MM.1S (cell line): Measurements from ENCODE around the gene APCDD1L.

Source experiments
- CTCF ChIP-seq: fragments of 300-600 bp; sonication (generic); IDR thresholded peaks from 2 replicates; pipeline ENCODE4 v1.5.1; 2016; ENCODE audit warnings: antibody characterized with exemption, low read length, mixed read lengths
- EZH2 ChIP-seq: fragments of 300-600 bp; sonication (generic); optimal IDR thresholded peaks from 2 replicates; pipeline ENCODE3; 2017; ENCODE audit warnings: low read depth, mild to moderate bottlenecking, antibody characterized with exemption, low read length, mixed read lengths
- EZH2phosphoT487 ChIP-seq: fragments of 300-600 bp; sonication (generic); IDR thresholded peaks from 2 replicates; pipeline ENCODE4 v1.6.1; 2018; ENCODE audit warnings: antibody characterized with exemption, low read length

GRCh38 chr20:58519940-58520712 lies 4.9 kb upstream of the APCDD1L start:
- TF ChIP-seq CTCF: no peak
- TF ChIP-seq EZH2: no peak
- TF ChIP-seq EZH2phosphoT487: no peak
